Astrocyte (in vitro differentiated cells and primary cell): ENCODE results near the gene AFF2. TPM values are rescaled to one million over a fixed set of nuclear protein-coding genes. Genes with fewer than 3 reads are reported as not detected.

Experiments
- DNase-seq: peaks from one replicate; pipeline ENCODE4 v3.0.0-alpha.2; 2010; ENCODE audit warnings: low read depth
- FAIRE-seq: peaks from 2 replicates; lab custom pipeline; 2011; peaks lifted over from hg19 to GRCh38; lab: Jason Lieb, UNC
- H2AFZ ChIP-seq: 2 replicates; pipeline ENCODE4 v1.6.0; 2012; ENCODE audit warnings: low read depth, low read length, inconsistent platforms
- H3K27ac ChIP-seq: 2 replicates; pipeline ENCODE4 v1.5.1; 2011; ENCODE audit warnings: low read depth, low read length, inconsistent platforms
- H3K27me3 ChIP-seq: 2 replicates; pipeline ENCODE4 v1.6.0; 2011; ENCODE audit warnings: low read length, inconsistent platforms; ENCODE audit not compliant: insufficient read depth
- H3K36me3 ChIP-seq: 2 replicates; pipeline ENCODE4 v1.5.1; 2011; ENCODE audit warnings: low read length, inconsistent platforms; ENCODE audit not compliant: insufficient read depth
- H3K4me1 ChIP-seq: 2 replicates; pipeline ENCODE4 v1.5.1; 2011; ENCODE audit warnings: low read length, inconsistent platforms; ENCODE audit not compliant: insufficient read depth
- H3K4me2 ChIP-seq: 2 replicates; pipeline ENCODE4 v1.6.0; 2012; ENCODE audit warnings: low read length, inconsistent platforms
- H3K4me3 ChIP-seq: 2 replicates; pipeline ENCODE4 v1.5.1; 2011; ENCODE audit warnings: low read depth, mild to moderate bottlenecking, low read length, inconsistent platforms; ENCODE audit not compliant: insufficient read depth
- H3K79me2 ChIP-seq: 2 replicates; pipeline ENCODE4 v1.6.0; 2012; ENCODE audit warnings: mild to moderate bottlenecking, low read length, inconsistent platforms; ENCODE audit not compliant: insufficient read depth
- H3K9ac ChIP-seq: 2 replicates; pipeline ENCODE4 v1.6.0; 2012; ENCODE audit warnings: mild to moderate bottlenecking, low read length, inconsistent platforms
- H3K9me3 ChIP-seq: 2 replicates; pipeline ENCODE4 v1.5.1; 2012; ENCODE audit warnings: low read depth, mild to moderate bottlenecking, low read length, inconsistent platforms; ENCODE audit not compliant: insufficient read depth
- H4K20me1 ChIP-seq: 2 replicates; pipeline ENCODE4 v1.6.0; 2012; ENCODE audit warnings: low read length, inconsistent platforms; ENCODE audit not compliant: insufficient read depth
- H3K27ac Mint-ChIP-seq: one replicate; pipeline ENCODE4 v1.8.0; 2021; ENCODE audit warnings: mild to moderate bottlenecking, mixed read lengths; ENCODE audit not compliant: unreplicated experiment
- H3K27me3 Mint-ChIP-seq: one replicate; pipeline ENCODE4 v1.8.0; 2021; ENCODE audit warnings: low read depth, mixed read lengths; ENCODE audit not compliant: unreplicated experiment
- H3K36me3 Mint-ChIP-seq: one replicate; pipeline ENCODE4 v1.8.0; 2021; ENCODE audit warnings: low read depth, mixed read lengths; ENCODE audit not compliant: unreplicated experiment
- H3K4me1 Mint-ChIP-seq: one replicate; pipeline ENCODE4 v1.8.0; 2021; ENCODE audit warnings: low read depth, mixed read lengths; ENCODE audit not compliant: unreplicated experiment
- H3K4me3 Mint-ChIP-seq: one replicate; pipeline ENCODE4 v1.8.0; 2021; ENCODE audit warnings: mild to moderate bottlenecking, moderate library complexity, mixed read lengths; ENCODE audit not compliant: unreplicated experiment
- H3K9me3 Mint-ChIP-seq: one replicate; pipeline ENCODE4 v1.8.0; 2021; ENCODE audit warnings: mild to moderate bottlenecking, mixed read lengths; ENCODE audit not compliant: unreplicated experiment
- CTCF ChIP-seq: IDR thresholded peaks from 2 replicates; pipeline ENCODE4 v1.5.1; 2011; ENCODE audit warnings: low read depth, mild to moderate bottlenecking, inconsistent platforms, low read length, moderate library complexity; ENCODE audit not compliant: insufficient read depth
- EZH2 ChIP-seq: IDR thresholded peaks from 2 replicates; pipeline ENCODE4 v1.6.1; 2012; ENCODE audit warnings: mild to moderate bottlenecking, low read length, inconsistent platforms; ENCODE audit not compliant: insufficient read depth
- total RNA-seq: library from RNA; stranded (reverse); gene quantifications from 2 replicates; pipeline ENCODE4 v1.2.1, GENCODE V29; 2021

Gene AFF2
- total RNA-seq, 1 donor from 2014 or later, result 8.3 TPM

- H3K4me3 Mint-ChIP-seq, result no peak overlapping the region
- no peak overlapping the region for H3K9ac ChIP-seq
These were observed 415.1 kb downstream of the AFF2 start for GRCh38 chrX:148915474-148915873.

GRCh38 chrX:148917441-148917840 is 417.0 kb downstream of the AFF2 start:
- Histone ChIP-seq H3K9ac (no peak overlapping the region), H3K4me1 (peaks cover 4% of the 10 kb centered on the region), H3K9me3 (no peaks in the 10 kb centered on the region), H3K4me3 (no peak overlapping the region), H3K27ac (no peak overlapping the region), H3K36me3 (no peaks in the 10 kb centered on the region), H3K79me2 (no peaks in the 10 kb centered on the region), H3K4me2 (no peak overlapping the region), H2AFZ (no peak overlapping the region), H4K20me1 (no peaks in the 10 kb centered on the region), H3K27me3 (no peaks in the 10 kb centered on the region)
- no peaks in the 10 kb centered on the region for H3K9me3 Mint-ChIP-seq
- no peaks in the 10 kb centered on the region for H3K27me3 Mint-ChIP-seq
- no peaks in the 10 kb centered on the region for H3K36me3 Mint-ChIP-seq
- TF ChIP-seq CTCF (no peak), EZH2 (no peak)
- H3K4me3 Mint-ChIP-seq, result no peak overlapping the region
- FAIRE-seq (no peak), DNase-seq (no peak)
- no peak overlapping the region for H3K27ac Mint-ChIP-seq
- H3K4me1 Mint-ChIP-seq, result peaks cover 12% of the 10 kb centered on the region

More at GRCh38 chrX:148915474-148915873, 415.1 kb downstream of the AFF2 start:
- Mint-ChIP-seq H3K27me3 (no peaks in the 10 kb centered on the region), H3K27ac (no peak overlapping the region), H3K36me3 (no peaks in the 10 kb centered on the region), H3K4me1 (peaks cover 12% of the 10 kb centered on the region), H3K9me3 (no peaks in the 10 kb centered on the region)
- Histone ChIP-seq H3K4me3 (no peak overlapping the region), H3K27me3 (no peaks in the 10 kb centered on the region), H3K4me1 (peaks cover 4% of the 10 kb centered on the region), H3K9me3 (no peaks in the 10 kb centered on the region), H3K27ac (no peak overlapping the region), H4K20me1 (no peaks in the 10 kb centered on the region), H3K79me2 (no peaks in the 10 kb centered on the region), H3K36me3 (no peaks in the 10 kb centered on the region), H3K4me2 (peak overlapping the region; percentile 29), H2AFZ (no peak overlapping the region)
- DNase-seq, result no peak
- FAIRE-seq, result peak; percentile 87
- TF ChIP-seq CTCF, result no peak
- TF ChIP-seq EZH2, result no peak

- H3K4me3 ChIP-seq, result no peak overlapping the region
- TF ChIP-seq EZH2 (no peak), CTCF (no peak)
- H3K79me2 ChIP-seq, result no peaks in the 10 kb centered on the region
- H3K4me1 Mint-ChIP-seq, result no peaks in the 10 kb centered on the region
- H3K9ac ChIP-seq, result no peak overlapping the region
- no peaks in the 10 kb centered on the region for H3K9me3 Mint-ChIP-seq
- no peak for DNase-seq
- no peaks in the 10 kb centered on the region for H3K9me3 ChIP-seq
- H3K36me3 Mint-ChIP-seq, result no peaks in the 10 kb centered on the region
- no peak overlapping the region for H2AFZ ChIP-seq
- FAIRE-seq, result peak; percentile 91
- no peak overlapping the region for H3K4me2 ChIP-seq
- H3K27me3 ChIP-seq, result no peaks in the 10 kb centered on the region
- H3K27ac ChIP-seq, result no peak overlapping the region
- no peak overlapping the region for H3K4me3 Mint-ChIP-seq
- no peaks in the 10 kb centered on the region for H3K36me3 ChIP-seq
- H3K27ac Mint-ChIP-seq, result no peak overlapping the region
- no peaks in the 10 kb centered on the region for H3K27me3 Mint-ChIP-seq
- no peaks in the 10 kb centered on the region for H3K4me1 ChIP-seq
- no peaks in the 10 kb centered on the region for H4K20me1 ChIP-seq
These were observed 423.2 kb downstream of the AFF2 start for GRCh38 chrX:148923631-148924030.
